KMS-11 (cell line): ENCODE data around the gene NOMO2.
"Not testable (repeated sequence)": the region's sequence is repeated elsewhere in the genome, so short reads cannot be mapped to it uniquely, and the experiment has no call there.

Source experiments
- H2AFZ ChIP-seq: fragments of 200-600 bp; sonication (generic); 2 replicates; pipeline ENCODE4 v1.6.1; 2016; ENCODE audit warnings: antibody characterized with exemption, mixed run types, low read depth
- H3K27ac ChIP-seq: fragments of 200-600 bp; sonication (generic); 2 replicates; pipeline ENCODE4 v1.6.1; 2016; ENCODE audit warnings: mild to moderate bottlenecking, mixed run types
- H3K27me3 ChIP-seq: fragments of 200-600 bp; sonication (generic); 2 replicates; pipeline ENCODE4 v1.6.1; 2017; ENCODE audit warnings: mild to moderate bottlenecking, low read depth, mixed run types, moderate library complexity; ENCODE audit not compliant: insufficient read depth
- H3K36me3 ChIP-seq: fragments of 200-600 bp; sonication (generic); 2 replicates; pipeline ENCODE4 v1.6.1; 2017; ENCODE audit warnings: mild to moderate bottlenecking, mixed run types; ENCODE audit not compliant: insufficient read depth
- H3K4me1 ChIP-seq: fragments of 200-600 bp; sonication (generic); 2 replicates; pipeline ENCODE4 v1.6.1; 2016; ENCODE audit warnings: mild to moderate bottlenecking, low read depth, mixed run types; ENCODE audit not compliant: poor library complexity, severe bottlenecking
- H3K4me2 ChIP-seq: fragments of 200-600 bp; sonication (generic); 2 replicates; pipeline ENCODE4 v1.7.0; 2016; ENCODE audit warnings: mild to moderate bottlenecking, mixed run types
- H3K4me3 ChIP-seq: fragments of 200-600 bp; sonication (generic); IDR thresholded peaks from 2 replicates; pipeline ENCODE4 v1.6.1; 2017; ENCODE audit warnings: low read depth, low read length, mixed read lengths; ENCODE audit not compliant: insufficient read depth
- H3K79me2 ChIP-seq: fragments of 200-600 bp; sonication (generic); 2 replicates; pipeline ENCODE4 v1.6.1; 2016; ENCODE audit warnings: low read depth, mixed run types; ENCODE audit not compliant: insufficient read depth
- H3K9ac ChIP-seq: fragments of 200-600 bp; sonication (generic); 2 replicates; pipeline ENCODE4 v1.6.1; 2016; ENCODE audit warnings: mild to moderate bottlenecking, mixed run types
- H4K20me1 ChIP-seq: fragments of 200-600 bp; sonication (generic); 2 replicates; pipeline ENCODE4 v1.6.1; 2016; ENCODE audit warnings: mild to moderate bottlenecking, mixed run types; ENCODE audit not compliant: insufficient read depth
- TF ChIP-seq, protein P1 (sequence below): fragments of 200-600 bp; sonication (generic); conservative IDR thresholded peaks from 2 replicates; pipeline ENCODE4 v1.6.1; 2017; ENCODE audit warnings: low read depth, mild to moderate bottlenecking, antibody characterized with exemption, low read length, moderate library complexity, mixed read lengths

NOMO2 gene

DNA sequence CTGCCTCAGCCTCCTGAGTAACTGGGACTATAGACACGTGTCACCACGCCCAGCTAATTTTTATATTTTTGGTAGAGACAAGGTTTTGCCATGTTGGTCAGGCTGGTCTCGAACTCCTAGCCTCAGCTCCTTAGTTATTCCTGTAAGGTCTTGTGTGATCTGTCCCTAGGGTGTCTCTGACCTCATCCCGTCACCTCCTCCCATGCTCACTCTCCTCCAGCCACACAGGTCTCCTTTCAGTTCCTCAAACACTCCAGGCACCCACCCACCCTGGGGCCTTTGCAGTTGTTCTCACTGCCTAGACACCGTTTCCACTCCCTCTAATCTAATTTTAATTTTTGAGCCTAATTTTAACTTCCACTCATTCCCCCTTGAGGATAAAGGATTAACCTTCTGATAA lies 31.1 kb upstream of the NOMO2 start:
- not testable (repeated sequence) for H3K79me2 ChIP-seq, H4K20me1 ChIP-seq, H3K4me2 ChIP-seq, H3K4me3 ChIP-seq, H3K36me3 ChIP-seq, H3K4me1 ChIP-seq, H3K9ac ChIP-seq, H3K27me3 ChIP-seq, H3K27ac ChIP-seq, H2AFZ ChIP-seq

DNA sequence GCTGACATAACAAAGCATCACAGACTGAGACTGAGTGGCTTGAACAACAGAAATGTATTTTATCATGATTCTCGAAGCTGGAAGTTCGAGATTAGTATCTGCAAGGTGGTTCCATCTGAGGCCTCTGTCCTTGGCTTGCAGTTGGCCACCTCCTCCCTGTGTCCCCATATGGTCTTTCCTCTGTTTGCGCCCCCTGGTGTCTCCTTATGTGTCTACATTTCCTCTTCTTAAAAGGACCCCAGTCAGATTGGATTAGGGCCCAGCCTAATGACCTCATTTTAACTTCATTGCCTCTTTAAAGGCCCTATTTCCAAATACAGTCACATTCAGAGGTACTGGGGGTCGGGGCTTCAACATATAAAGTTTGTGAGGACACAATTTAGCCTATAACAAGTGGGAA lies 30.0 kb upstream of the NOMO2 start:
- H3K27ac ChIP-seq, H3K4me3 ChIP-seq, H3K79me2 ChIP-seq, H3K27me3 ChIP-seq, H2AFZ ChIP-seq, H3K36me3 ChIP-seq, H3K4me2 ChIP-seq, H3K9ac ChIP-seq, H4K20me1 ChIP-seq: not testable (repeated sequence)
- peaks cover 14% of the 10 kb centered on the region for H3K4me1 ChIP-seq
- TF ChIP-seq, protein P1, sequence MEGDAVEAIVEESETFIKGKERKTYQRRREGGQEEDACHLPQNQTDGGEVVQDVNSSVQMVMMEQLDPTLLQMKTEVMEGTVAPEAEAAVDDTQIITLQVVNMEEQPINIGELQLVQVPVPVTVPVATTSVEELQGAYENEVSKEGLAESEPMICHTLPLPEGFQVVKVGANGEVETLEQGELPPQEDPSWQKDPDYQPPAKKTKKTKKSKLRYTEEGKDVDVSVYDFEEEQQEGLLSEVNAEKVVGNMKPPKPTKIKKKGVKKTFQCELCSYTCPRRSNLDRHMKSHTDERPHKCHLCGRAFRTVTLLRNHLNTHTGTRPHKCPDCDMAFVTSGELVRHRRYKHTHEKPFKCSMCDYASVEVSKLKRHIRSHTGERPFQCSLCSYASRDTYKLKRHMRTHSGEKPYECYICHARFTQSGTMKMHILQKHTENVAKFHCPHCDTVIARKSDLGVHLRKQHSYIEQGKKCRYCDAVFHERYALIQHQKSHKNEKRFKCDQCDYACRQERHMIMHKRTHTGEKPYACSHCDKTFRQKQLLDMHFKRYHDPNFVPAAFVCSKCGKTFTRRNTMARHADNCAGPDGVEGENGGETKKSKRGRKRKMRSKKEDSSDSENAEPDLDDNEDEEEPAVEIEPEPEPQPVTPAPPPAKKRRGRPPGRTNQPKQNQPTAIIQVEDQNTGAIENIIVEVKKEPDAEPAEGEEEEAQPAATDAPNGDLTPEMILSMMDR: peak; percentile 36; the same call in 1 of the 2 replicates

DNA sequence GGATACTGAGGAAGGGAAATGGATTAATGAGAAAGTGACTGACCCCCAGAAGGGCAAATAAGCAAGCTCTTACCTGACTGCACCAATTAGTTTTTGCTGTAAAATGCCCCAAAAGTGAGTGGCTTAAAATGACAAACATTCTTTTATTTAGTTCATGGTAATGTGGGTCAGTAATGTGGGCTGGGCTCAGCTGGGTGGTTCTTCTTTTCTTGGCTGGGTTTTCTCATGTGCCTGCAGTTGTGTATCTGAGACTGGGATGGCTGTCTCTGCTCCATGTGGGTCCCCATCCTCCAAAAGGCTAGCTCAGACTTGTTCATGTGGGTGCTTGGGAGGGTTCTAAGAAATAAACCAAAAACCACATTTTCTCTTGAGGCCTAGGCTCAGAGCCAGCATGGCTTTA lies 29.5 kb upstream of the NOMO2 start:
- not testable (repeated sequence) for H3K27ac ChIP-seq, H3K4me2 ChIP-seq, H3K79me2 ChIP-seq, H3K36me3 ChIP-seq, H3K4me3 ChIP-seq, H3K9ac ChIP-seq, H4K20me1 ChIP-seq, H2AFZ ChIP-seq, H3K27me3 ChIP-seq
- H3K4me1 ChIP-seq: peaks cover 14% of the 10 kb centered on the region

DNA sequence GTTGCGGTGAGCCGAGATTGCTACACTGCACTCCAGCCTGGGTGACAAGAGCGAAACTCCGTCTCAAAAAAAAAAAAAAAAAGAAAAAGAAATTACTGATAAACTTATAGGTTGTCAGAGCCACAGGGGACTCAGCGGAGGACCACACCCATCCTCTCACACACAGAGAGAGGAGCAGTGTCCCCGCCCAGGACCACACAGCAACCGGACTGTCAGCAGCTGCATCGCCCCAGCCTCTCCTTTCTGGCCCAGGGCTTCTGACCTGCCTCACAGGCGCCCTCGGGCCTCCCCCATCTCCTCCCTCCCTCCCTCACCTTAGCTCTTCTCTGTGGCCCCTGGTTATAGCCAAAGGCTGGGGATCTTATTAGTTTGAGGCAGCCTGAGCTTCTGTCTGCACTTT lies 27.9 kb upstream of the NOMO2 start:
- not testable (repeated sequence) for H3K27ac ChIP-seq, H3K4me3 ChIP-seq, H3K79me2 ChIP-seq, H3K4me2 ChIP-seq, H4K20me1 ChIP-seq, H3K36me3 ChIP-seq, H2AFZ ChIP-seq, H3K9ac ChIP-seq, H3K27me3 ChIP-seq
- peaks cover 14% of the 10 kb centered on the region for H3K4me1 ChIP-seq

DNA sequence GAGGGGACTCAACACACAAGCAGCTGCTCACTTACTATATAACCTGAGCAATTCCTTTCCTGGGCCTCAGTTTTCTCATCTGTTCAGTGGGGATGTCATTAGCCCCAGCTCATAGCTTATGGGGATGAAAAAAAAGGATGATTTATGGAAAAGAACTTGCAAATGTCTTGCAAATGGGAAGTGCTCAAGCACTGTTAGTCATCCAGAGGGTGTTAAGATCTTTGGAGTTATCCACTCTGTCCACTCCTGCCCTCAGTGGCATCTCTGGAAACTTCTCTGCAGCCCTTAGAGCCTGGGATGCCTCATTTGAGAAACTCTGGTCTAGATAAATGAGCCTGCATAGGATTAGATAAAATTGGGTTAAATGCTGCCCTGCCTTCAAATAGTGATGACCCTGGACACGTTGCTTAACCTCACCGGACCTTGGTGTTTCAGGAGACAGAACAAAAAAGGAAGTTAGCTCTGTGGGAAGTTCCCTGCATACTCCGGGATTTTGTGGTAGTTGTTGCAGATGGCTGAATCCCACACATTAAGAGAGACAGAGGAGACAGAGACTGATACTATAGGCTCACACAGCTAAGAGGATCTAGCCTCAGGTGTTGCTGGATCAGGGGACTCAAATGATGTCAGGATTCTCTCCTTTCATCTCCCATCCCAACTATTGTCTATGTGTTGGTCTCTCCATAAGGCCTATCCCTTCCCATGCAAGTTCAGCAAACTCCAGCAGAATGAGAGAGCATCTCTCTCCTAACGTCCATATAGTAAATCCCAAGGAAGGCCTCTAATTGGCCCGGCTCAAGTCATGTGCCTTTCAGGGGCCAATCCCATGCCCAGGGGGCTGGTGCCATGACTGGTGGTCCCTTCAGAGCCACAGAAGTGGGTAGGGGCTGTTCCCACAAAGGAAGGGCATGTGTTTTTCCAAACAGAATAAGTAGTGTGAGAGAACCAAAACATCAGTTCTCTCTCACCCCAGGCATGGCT lies 25.0 kb upstream of the NOMO2 start:
- H2AFZ ChIP-seq, H3K9ac ChIP-seq, H3K36me3 ChIP-seq, H3K4me3 ChIP-seq, H3K27me3 ChIP-seq, H4K20me1 ChIP-seq, H3K79me2 ChIP-seq: not testable (repeated sequence)
- Histone ChIP-seq H3K27ac (peak overlapping the region; percentile 51; the same call in 1 of the 2 replicates), H3K4me1 (peaks cover 14% of the 10 kb centered on the region), H3K4me2 (peak overlapping the region; percentile 33; the same call in 1 of the 2 replicates)

DNA sequence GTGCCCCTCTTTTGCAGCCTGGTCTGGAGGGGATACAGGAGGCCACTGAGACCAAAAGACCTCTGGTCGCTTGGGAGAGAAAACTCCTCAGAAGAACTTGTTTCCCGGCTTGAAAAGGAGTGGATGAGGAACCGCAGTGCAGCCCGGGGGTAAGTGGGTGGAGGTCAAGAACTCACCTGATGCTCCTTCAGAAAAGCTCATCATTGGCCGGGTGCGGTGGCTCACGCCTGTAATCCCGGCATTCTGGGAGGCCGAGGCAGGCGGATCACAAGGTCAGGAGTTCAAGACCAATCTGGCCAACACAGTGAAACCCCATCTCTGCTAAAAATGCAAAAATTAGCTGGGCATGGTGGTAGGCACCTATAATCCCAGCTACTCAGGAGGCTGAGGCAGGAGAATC lies 23.9 kb upstream of the NOMO2 start:
- not testable (repeated sequence) for H3K27ac ChIP-seq, H4K20me1 ChIP-seq, H3K79me2 ChIP-seq, H3K4me2 ChIP-seq, H3K9ac ChIP-seq, H3K27me3 ChIP-seq, H3K36me3 ChIP-seq, H2AFZ ChIP-seq, H3K4me3 ChIP-seq
- peaks cover 14% of the 10 kb centered on the region for H3K4me1 ChIP-seq
